Mesendoderm (in vitro differentiated cells): ENCODE results near the gene PARD3.
"Not testable (repeated sequence)": the region's sequence is repeated elsewhere in the genome, so short reads cannot be mapped to it uniquely, and the experiment has no call there.

Experiments used
- DNase-seq: peaks from one replicate; pipeline ENCODE4 v3.0.0; 2013
- H2AK5ac ChIP-seq: 2 replicates; pipeline ENCODE4 v1.6.1; 2013; ENCODE audit warnings: low read length, inconsistent platforms
- H2BK120ac ChIP-seq: 2 replicates; pipeline ENCODE4 v1.6.1; 2013; ENCODE audit warnings: low read depth, mild to moderate bottlenecking, low read length, moderate library complexity, mixed read lengths
- H2BK15ac ChIP-seq: replicated peaks from 2 replicates; pipeline ENCODE4 v1.6.1; 2013; ENCODE audit warnings: low read depth, mild to moderate bottlenecking, moderate library complexity
- H2BK5ac ChIP-seq: 2 replicates; pipeline ENCODE4 v1.6.1; 2013; ENCODE audit warnings: low read length, inconsistent platforms
- H3K18ac ChIP-seq: 2 replicates; pipeline ENCODE4 v1.6.1; 2013; ENCODE audit warnings: mild to moderate bottlenecking, low read length, mixed read lengths
- H3K23ac ChIP-seq: one replicate; pipeline ENCODE4 v1.6.1; 2013; ENCODE audit warnings: low read length
- H3K27ac ChIP-seq: 2 replicates; pipeline ENCODE4 v1.5.1; 2013; ENCODE audit warnings: low read depth, mild to moderate bottlenecking, inconsistent platforms, low read length, moderate library complexity
- H3K27me3 ChIP-seq: 2 replicates; pipeline ENCODE4 v1.6.1; 2013; ENCODE audit warnings: low read length, control low read depth, mild to moderate bottlenecking, inconsistent platforms; ENCODE audit not compliant: insufficient read depth, poor library complexity
- H3K36me3 ChIP-seq: 2 replicates; pipeline ENCODE4 v1.6.1; 2013; ENCODE audit warnings: low read length, inconsistent platforms; ENCODE audit not compliant: control insufficient read depth, insufficient read depth
- H3K4ac ChIP-seq: one replicate; pipeline ENCODE4 v1.6.1; 2013; ENCODE audit warnings: low read depth, mild to moderate bottlenecking, low read length, moderate library complexity
- H3K4me1 ChIP-seq: 2 replicates; pipeline ENCODE4 v1.6.1; 2013; ENCODE audit warnings: low read depth, low read length, inconsistent platforms; ENCODE audit not compliant: control insufficient read depth
- H3K4me2 ChIP-seq: 2 replicates; pipeline ENCODE4 v1.6.1; 2013; ENCODE audit warnings: low read length
- H3K4me3 ChIP-seq: 2 replicates; pipeline ENCODE4 v1.5.1; 2013; ENCODE audit warnings: mild to moderate bottlenecking, low read length
- H3K56ac ChIP-seq: one replicate; pipeline ENCODE4 v1.6.1; 2013; ENCODE audit warnings: low read length
- H3K79me1 ChIP-seq: 2 replicates; pipeline ENCODE4 v1.6.1; 2013; ENCODE audit warnings: low read length, inconsistent platforms
- H3K79me2 ChIP-seq: 2 replicates; pipeline ENCODE4 v1.6.1; 2013; ENCODE audit warnings: mild to moderate bottlenecking, low read length; ENCODE audit not compliant: control insufficient read depth, insufficient read depth
- H3K9ac ChIP-seq: 2 replicates; pipeline ENCODE4 v1.6.1; 2013; ENCODE audit warnings: low read length, inconsistent platforms
- H4K5ac ChIP-seq: one replicate; pipeline ENCODE4 v1.6.1; 2013; ENCODE audit warnings: low read length
- H4K8ac ChIP-seq: one replicate; pipeline ENCODE4 v1.6.1; 2013; ENCODE audit warnings: low read depth, mild to moderate bottlenecking, control low read depth, low read length, moderate library complexity
- WGBS: extraction: QIAGEN DNeasy Blood & Tissue Kit; methylation state at CpG from one replicate; pipeline ENCODE4 v1.1.7; 2013; ENCODE audit warnings: low lambda C conversion rate, missing lambda C conversion rate; ENCODE audit not compliant: insufficient coverage; ENCODE audit errors: extremely low coverage; 5-methylcytosine and 5-hydroxymethylcytosine counted together

PARD3 gene

DNA sequence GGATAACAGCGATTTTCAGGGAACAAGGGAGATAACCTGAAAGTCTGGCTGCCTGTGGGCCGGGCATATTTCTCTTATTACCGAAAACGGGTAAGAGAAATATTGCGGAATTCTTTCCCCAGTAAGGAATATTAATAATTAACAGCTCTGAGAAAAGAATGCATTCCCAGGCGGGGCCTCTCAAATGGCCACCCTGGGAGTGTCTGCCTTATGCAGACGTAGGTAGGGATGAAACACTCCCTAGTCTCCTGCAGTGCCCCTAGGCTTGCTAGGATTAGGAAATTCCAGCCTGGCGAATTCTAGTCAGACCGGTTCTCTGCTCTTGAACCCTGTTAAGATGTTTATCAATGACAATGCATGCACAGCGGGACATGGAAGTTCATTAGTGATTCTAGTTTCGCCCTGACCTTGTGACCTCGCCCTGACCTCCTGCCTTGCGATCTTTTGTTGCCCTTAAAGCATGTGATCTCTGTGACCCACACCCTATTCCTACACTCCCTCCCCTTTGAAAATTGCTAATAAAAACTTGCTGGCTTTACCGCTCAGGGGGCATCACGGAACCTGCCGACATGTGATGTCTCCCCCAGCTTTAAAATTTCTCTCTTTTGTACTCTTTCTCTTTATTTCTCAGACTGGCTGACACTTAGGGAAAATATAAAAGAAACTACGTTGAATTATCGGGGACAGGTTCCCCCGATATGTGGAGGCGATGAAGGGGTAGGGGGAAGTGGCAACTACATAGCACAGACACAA lies 387.8 kb downstream of the PARD3 start:
- not testable (repeated sequence) for H3K36me3 ChIP-seq, H2BK15ac ChIP-seq, H2BK120ac ChIP-seq, H3K23ac ChIP-seq, H2AK5ac ChIP-seq, H3K4me2 ChIP-seq, H4K8ac ChIP-seq, H3K79me1 ChIP-seq, H3K79me2 ChIP-seq, H3K4ac ChIP-seq, H3K27me3 ChIP-seq, H4K5ac ChIP-seq, H3K4me1 ChIP-seq, H3K9ac ChIP-seq, H3K4me3 ChIP-seq
- no CpG with 5 or more reads among the region's 20 CpGs for WGBS
- H3K18ac ChIP-seq: peak overlapping the region; percentile 21
- peak overlapping the region; percentile 36 for H2BK5ac ChIP-seq
- H3K56ac ChIP-seq: peak overlapping the region; percentile 40
- peak; percentile 95 for DNase-seq
- H3K27ac ChIP-seq: peak overlapping the region; percentile 70

DNA sequence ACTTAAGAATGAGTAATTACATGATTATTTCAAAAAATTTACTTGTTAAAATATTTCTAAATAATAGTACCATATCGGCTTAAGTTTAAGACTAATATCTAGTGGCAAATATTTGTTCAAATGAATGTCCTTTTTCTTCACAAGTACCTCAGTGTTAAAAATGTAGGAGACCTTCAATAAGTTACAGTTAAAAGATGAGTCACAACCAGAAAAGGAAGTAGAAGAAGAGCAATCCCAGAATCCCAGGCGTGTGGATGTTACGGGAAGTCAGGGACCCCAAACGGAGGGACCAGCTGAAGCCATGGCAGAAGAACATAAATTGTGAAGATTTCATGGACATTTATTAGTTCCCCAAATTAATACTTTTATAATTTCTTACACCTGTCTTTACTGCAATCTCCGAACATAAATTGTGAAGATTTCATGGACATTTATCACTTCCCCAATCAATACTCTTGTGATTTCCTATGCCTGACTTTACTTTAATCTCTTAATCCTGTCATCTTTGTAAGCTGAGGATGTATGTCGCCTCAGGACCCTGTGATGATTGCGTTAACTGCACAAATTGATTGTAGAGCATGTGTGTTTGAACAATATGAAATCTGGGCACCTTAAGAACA lies 388.4 kb downstream of the PARD3 start:
- H4K5ac ChIP-seq, H2BK5ac ChIP-seq, H3K4me1 ChIP-seq, H2BK15ac ChIP-seq, H3K4ac ChIP-seq, H2AK5ac ChIP-seq, H3K27me3 ChIP-seq, H3K56ac ChIP-seq, H3K36me3 ChIP-seq, H3K4me3 ChIP-seq, H3K18ac ChIP-seq, H2BK120ac ChIP-seq, H3K9ac ChIP-seq, H3K4me2 ChIP-seq, H3K79me1 ChIP-seq, H3K79me2 ChIP-seq, H4K8ac ChIP-seq, H3K23ac ChIP-seq: not testable (repeated sequence)
- DNase-seq: peak; percentile 42
- peak overlapping the region; percentile 70 for H3K27ac ChIP-seq
- no CpG with 5 or more reads among the region's 7 CpGs for WGBS

DNA sequence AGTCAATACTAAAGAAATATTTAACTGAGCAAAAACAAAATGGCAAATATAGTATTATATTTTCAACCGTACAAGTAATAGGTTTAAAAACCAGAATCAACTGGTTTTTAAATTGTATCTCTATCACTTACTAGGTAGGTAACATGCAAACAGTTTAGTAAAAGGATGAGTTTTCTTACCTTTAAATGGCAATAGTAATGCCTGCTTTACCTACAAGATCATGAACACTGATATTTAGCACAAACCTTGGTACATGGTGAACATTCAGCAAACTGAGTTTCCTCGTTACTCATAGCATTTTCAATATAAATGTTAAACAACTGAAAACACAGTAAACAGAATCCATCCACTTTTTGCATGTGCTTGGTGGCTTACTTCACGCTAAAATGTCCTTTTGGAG lies 389.1 kb downstream of the PARD3 start:
- Histone ChIP-seq H3K79me1 (no peaks in the 10 kb centered on the region), H3K4ac (no peak overlapping the region), H2AK5ac (no peak overlapping the region), H3K4me2 (no peak overlapping the region), H4K8ac (no peak overlapping the region), H3K9ac (no peak overlapping the region), H2BK15ac (no peak overlapping the region), H3K36me3 (no peaks in the 10 kb centered on the region), H3K27me3 (no peaks in the 10 kb centered on the region), H2BK5ac (no peak overlapping the region), H3K27ac (no peak overlapping the region), H3K4me3 (no peak overlapping the region), H3K4me1 (peaks cover 4% of the 10 kb centered on the region), H4K5ac (no peak overlapping the region), H2BK120ac (no peak overlapping the region), H3K18ac (no peak overlapping the region), H3K79me2 (no peaks in the 10 kb centered on the region), H3K56ac (no peak overlapping the region), H3K23ac (no peak overlapping the region)
- no CpG with 5 or more reads among the region's 3 CpGs for WGBS
- no peak for DNase-seq

DNA sequence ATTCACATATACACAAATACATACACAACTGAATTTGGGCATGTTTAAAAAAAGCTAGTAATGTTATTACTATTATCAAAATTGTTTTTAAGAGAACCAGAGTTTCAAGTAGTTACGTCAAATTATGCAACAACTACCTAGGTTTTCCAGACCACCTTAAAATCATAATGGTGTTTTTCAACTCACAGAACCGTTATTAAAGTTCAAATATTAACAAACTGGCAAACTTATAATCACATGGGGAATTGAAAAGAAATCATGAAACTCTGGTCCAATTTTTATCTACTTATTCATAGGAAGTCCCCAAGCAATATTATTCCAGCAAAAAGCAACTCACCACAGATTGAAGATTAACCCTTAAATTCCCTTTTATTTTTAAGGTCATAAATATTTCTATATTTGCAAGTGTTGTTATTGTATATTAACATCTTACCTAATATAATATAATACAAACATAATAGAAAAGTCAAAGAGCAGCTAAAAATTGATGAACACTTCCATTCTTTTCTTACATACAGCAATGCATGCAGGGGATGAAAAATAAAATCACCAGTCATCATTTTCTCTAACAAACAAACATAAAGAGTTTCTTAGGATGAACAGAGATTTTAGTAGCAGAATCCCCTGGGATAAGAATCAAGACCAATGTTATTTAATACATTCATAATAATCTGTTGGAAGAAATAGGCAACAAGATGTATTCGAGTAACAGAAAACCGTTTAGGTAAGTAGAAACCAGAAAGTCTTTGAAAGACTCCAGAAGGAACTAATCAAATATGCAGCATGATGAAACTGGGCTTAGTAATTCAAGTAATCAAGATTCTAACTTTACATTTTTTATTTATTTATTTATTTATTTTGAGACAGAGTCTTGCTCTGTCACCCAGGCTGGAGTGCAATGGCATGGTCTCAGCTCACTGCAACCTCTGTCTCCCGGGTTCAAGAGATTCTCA lies 391.1 kb downstream of the PARD3 start:
- WGBS: no CpG with 5 or more reads among the region's 5 CpGs
- no peak overlapping the region for H4K8ac ChIP-seq
- no peaks in the 10 kb centered on the region for H3K27me3 ChIP-seq

DNA sequence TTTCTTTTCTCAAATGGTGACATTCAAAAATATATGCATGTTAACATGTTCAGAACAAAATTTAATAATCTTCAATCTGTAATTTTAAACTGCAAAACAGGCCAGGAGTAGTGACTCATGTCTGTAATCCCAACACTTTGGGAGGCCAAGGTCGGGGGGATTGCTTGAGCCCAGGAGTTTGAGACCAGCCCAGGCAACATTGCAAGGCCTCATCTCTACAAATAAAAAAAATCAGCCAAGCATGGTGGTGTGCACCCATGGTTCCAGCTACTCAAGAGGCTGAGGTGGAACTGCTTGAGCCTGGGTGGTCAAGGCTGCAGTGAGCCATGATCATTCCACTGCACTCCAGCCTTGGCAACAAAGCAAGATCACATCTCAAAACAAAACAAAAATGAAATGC lies 394.3 kb downstream of the PARD3 start:
- H3K4me1 ChIP-seq: peaks cover 2% of the 10 kb centered on the region
- H3K9ac ChIP-seq: no peak overlapping the region
- no peak overlapping the region for H3K4me2 ChIP-seq
- H3K27ac ChIP-seq: no peak overlapping the region
- DNase-seq: no peak
- no peak overlapping the region for H3K4ac ChIP-seq
- H3K23ac ChIP-seq: peak overlapping the region; percentile 98
- H3K79me2 ChIP-seq: no peaks in the 10 kb centered on the region
- no peak overlapping the region for H3K56ac ChIP-seq
- no peak overlapping the region for H3K18ac ChIP-seq
- H3K4me3 ChIP-seq: no peak overlapping the region
- H2BK5ac ChIP-seq: no peak overlapping the region
- no peaks in the 10 kb centered on the region for H3K27me3 ChIP-seq
- no peak overlapping the region for H2BK120ac ChIP-seq
- H2BK15ac ChIP-seq: no peak overlapping the region
- H3K36me3 ChIP-seq: no peaks in the 10 kb centered on the region
- WGBS: no CpG with 5 or more reads among the region's 1 CpG
- no peak overlapping the region for H4K8ac ChIP-seq
- H2AK5ac ChIP-seq: no peak overlapping the region
- H3K79me1 ChIP-seq: no peaks in the 10 kb centered on the region
- H4K5ac ChIP-seq: no peak overlapping the region

More for the DNA sequence above, 391.1 kb downstream of the PARD3 start:
- Histone ChIP-seq H3K23ac (no peak overlapping the region), H3K9ac (no peak overlapping the region), H3K56ac (no peak overlapping the region), H3K79me1 (no peaks in the 10 kb centered on the region), H2BK15ac (no peak overlapping the region), H3K4me2 (no peak overlapping the region), H3K4me1 (peaks cover 4% of the 10 kb centered on the region), H2BK5ac (no peak overlapping the region), H3K4ac (no peak overlapping the region), H3K4me3 (no peak overlapping the region), H3K18ac (no peak overlapping the region), H3K27ac (no peak overlapping the region), H2BK120ac (no peak overlapping the region), H3K79me2 (no peaks in the 10 kb centered on the region), H4K5ac (no peak overlapping the region), H2AK5ac (no peak overlapping the region), H3K36me3 (no peaks in the 10 kb centered on the region)
- no peak for DNase-seq
